GM12873 (cell line): ENCODE results near the gene HIRA.

ENCODE experiments used
- TF ChIP-seq, protein P1 (sequence below): IDR thresholded peaks from 2 replicates; pipeline ENCODE4 v1.5.1; 2012; ENCODE audit warnings: low read depth, mild to moderate bottlenecking, moderate library complexity, low read length, control low read depth; ENCODE audit not compliant: insufficient read depth; ENCODE audit errors: missing control alignments

Gene HIRA

GRCh38 chr22:19463008-19463407 is 31.5 kb upstream of the HIRA start:
- TF ChIP-seq, protein P1, sequence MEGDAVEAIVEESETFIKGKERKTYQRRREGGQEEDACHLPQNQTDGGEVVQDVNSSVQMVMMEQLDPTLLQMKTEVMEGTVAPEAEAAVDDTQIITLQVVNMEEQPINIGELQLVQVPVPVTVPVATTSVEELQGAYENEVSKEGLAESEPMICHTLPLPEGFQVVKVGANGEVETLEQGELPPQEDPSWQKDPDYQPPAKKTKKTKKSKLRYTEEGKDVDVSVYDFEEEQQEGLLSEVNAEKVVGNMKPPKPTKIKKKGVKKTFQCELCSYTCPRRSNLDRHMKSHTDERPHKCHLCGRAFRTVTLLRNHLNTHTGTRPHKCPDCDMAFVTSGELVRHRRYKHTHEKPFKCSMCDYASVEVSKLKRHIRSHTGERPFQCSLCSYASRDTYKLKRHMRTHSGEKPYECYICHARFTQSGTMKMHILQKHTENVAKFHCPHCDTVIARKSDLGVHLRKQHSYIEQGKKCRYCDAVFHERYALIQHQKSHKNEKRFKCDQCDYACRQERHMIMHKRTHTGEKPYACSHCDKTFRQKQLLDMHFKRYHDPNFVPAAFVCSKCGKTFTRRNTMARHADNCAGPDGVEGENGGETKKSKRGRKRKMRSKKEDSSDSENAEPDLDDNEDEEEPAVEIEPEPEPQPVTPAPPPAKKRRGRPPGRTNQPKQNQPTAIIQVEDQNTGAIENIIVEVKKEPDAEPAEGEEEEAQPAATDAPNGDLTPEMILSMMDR = no peak

- TF ChIP-seq, protein P1 = no peak
These were observed 30.0 kb upstream of the HIRA start for GRCh38 chr22:19461506-19461905.

- TF ChIP-seq, protein P1 = no peak
These were observed 28.5 kb upstream of the HIRA start for GRCh38 chr22:19460036-19460435.

DNA sequence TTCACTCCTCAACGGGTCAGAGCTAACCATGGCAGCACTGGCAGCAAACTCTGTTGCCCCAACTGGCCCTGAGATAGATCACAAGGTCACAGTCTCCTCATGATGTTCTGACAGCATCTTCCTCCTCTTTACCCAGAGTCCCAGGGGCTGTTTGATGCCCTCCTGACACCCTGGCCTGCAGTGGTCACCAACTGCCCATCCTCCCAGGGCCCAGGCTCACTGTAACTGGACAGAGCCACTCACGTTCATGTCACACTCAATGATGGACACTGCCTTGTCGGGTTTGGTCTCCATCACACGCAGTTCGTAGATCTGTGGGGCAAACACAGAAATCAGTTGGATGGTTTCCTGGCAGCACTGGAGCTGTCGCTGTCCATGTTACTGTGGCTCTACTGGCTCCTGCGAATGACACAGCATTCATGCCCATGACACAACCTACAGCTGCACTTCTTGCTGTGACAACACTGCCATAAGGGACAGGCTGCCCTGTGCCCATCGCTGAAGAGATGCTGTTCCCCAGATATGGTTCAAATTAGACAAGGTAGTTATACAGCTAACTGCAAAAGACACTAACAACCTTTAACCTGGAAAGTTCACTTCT is 26.4 kb upstream of the HIRA start:
- TF ChIP-seq, protein P1 = no peak

DNA sequence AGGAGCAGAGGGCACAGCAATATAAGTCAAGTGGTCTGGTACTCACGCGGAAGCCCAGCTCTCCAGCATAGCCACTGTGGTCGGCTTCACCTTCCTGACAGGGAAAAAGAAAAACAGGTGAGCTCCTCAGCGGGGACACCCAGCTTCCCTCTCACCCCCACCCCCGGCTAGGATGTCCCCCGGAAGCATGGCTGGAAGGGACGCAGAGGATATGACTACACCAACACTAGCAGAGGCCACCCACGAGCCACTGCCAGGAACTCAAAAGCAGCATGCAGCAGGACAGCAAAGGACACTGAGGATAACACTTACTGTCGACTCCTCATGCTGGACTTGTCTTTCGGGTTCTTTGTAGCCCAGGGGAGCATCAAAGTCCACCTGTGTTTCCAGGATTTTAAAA is 25.0 kb upstream of the HIRA start:
- TF ChIP-seq, protein P1 = no peak

DNA sequence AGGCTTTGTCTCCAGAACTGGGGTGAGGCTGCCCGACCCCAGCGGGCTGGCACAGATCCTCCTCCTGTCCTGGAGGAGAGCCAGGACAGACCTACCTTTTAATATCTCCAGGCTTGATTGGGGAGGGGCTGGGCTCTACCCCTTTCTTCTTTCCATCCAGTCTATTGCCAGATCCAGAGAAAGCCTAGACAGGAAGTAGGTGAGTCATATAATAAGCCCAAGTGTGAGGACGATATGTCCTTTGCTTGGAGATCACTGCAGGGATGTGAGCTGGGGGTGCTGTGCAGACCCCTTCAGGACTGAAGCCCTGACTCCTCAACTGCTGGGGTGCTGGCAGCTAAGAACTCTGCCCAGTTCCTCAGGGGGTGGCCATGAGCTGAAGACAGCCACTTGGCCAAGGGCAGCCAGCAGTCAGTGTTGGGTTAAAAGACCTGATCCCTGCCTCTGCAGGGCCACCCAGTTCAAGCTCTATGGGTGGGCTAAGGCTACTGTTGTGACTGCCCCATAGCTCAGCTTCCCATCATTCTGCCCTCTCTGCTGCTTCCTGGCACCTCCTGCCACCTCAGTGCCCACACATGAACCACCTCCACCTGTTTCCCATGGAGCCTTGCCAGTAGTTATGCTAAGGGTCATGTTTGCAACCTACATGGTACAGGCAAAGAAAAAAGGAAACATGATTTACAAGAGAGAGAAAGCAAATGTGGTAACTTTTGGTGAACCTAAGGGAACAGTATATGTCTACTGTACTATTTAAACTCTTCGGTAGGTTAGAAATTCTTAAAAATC is 24.2 kb upstream of the HIRA start:
- TF ChIP-seq, protein P1 = no peak

DNA sequence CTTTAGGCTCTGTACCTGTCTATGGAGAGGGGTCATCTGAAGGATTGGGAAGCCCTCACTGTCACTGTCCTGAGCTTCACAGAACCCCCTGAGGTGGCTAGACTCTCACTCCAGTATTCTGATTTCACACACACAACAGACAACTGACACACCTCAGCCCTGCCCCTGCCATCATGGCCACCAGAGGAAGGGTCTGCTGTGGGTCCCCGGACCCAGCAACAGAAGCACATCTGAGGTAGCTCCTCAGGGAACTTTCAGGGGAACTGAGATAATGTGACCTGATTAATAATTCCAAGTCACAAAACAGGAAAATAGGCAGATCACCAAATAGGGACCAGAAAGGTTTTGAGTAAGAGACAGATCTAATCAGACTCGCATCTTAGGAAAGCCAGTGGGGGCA is 23.5 kb upstream of the HIRA start:
- TF ChIP-seq, protein P1 = no peak
